ENCODE measurements around the gene FAAP20. TPM values are rescaled to one million over a fixed set of nuclear protein-coding genes. Genes with fewer than 3 reads are reported as not detected.

FAAP20 gene
- total and polyA plus RNA-seq, 2 experiments from 2014 or later = 79.1 to 167 TPM

DNA sequence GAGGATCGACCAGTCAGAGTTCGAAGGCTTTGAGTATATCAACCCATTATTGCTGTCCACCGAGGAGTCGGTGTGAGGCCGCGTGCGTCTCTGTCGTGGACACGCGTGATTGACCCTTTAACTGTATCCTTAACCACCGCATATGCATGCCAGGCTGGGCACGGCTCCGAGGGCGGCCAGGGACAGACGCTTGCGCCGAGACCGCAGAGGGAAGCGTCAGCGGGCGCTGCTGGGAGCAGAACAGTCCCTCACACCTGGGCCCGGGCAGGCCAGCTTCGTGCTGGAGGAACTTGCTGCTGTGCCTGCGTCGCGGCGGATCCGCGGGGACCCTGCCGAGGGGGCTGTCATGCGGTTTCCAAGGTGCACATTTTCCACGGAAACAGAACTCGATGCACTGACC is 9.6 kb downstream of the FAAP20 start:
- H3K4me1 Mint-ChIP-seq = peaks cover 2% of the 10 kb centered on the region; the same call in 2 of the 3 replicates
- DNase-seq (ENCODE audit: low spot score) = no peak

More for the DNA sequence above, 9.6 kb downstream of the FAAP20 start:
- no peaks in the 10 kb centered on the region for H3K4me1 ChIP-seq (ENCODE audit: insufficient read depth)
- H3K4me2 ChIP-seq = no peak overlapping the region
- H3K27ac Mint-ChIP-seq = no peak overlapping the region
- H2AFZ ChIP-seq = no peak overlapping the region
- peaks cover 19% of the 10 kb centered on the region for H3K36me3 Mint-ChIP-seq (ENCODE audit: low read depth)
- peaks cover 6% of the 10 kb centered on the region for H3F3A ChIP-seq (replicated peaks; ENCODE audit: low read depth)
- H3K36me3 ChIP-seq (ENCODE audit: insufficient read depth) = no peaks in the 10 kb centered on the region
- TF ChIP-seq CREB1 (CRISPR knock-in tag; IDR thresholded peaks at IDR 0.05; ENCODE audit: low read depth) (no peak), ZNF462 (CRISPR knock-in tag; IDR thresholded peaks at IDR 0.05) (no peak), ZNF331 (CRISPR knock-in tag; IDR thresholded peaks at IDR 0.05; ENCODE audit: low read depth) (no peak), NANOG (IDR thresholded peaks at IDR 0.05; ENCODE audit: borderline replicate concordance) (no peak), ETS1 (IDR thresholded peaks at IDR 0.05) (no peak), EZH2 (IDR thresholded peaks at IDR 0.05; ENCODE audit: low read depth, unreplicated experiment) (no peak), REST (IDR thresholded peaks at IDR 0.05; ENCODE audit: unreplicated experiment) (no peak), CTCF (conservative IDR thresholded peaks at IDR 0.05; ENCODE audit: low read depth in 2 of 2) (no peak), POLR2AphosphoS5 (IDR thresholded peaks at IDR 0.05; ENCODE audit: low read depth) (no peak), EZH2phosphoT487 (IDR thresholded peaks at IDR 0.05; ENCODE audit: unreplicated experiment) (no peak), STAT1 (IDR thresholded peaks at IDR 0.05; ENCODE audit: unreplicated experiment) (no peak), JUNB (IDR thresholded peaks at IDR 0.05; ENCODE audit: unreplicated experiment) (no peak), ZNF114 (CRISPR knock-in tag; IDR thresholded peaks at IDR 0.05) (no peak)
- peaks cover 33% of the 10 kb centered on the region for H3K27me3 Mint-ChIP-seq (ENCODE audit: insufficient read depth, low read depth, poor library complexity)
- H3K9me3 Mint-ChIP-seq = no peaks in the 10 kb centered on the region; the same call in 1 of the 3 replicates
- no peaks in the 10 kb centered on the region for H3K79me2 ChIP-seq (replicated peaks; ENCODE audit: insufficient read depth)
- no peak overlapping the region for H3K4me3 ChIP-seq
- no peak overlapping the region for H3K27ac ChIP-seq (ENCODE audit: low read depth)
- no peaks in the 10 kb centered on the region for H3K9me2 ChIP-seq (ENCODE audit: insufficient read depth)
- H3K4me3 Mint-ChIP-seq = no peak overlapping the region
- H3K27me3 ChIP-seq (ENCODE audit: insufficient read depth) = no peaks in the 10 kb centered on the region
- no peaks in the 10 kb centered on the region; the same call in 1 of the 2 replicates for H4K20me1 ChIP-seq (replicated peaks; ENCODE audit: insufficient read depth)
- ATAC-seq = no peak
